Panc1 (cell line): ENCODE data around the gene CUTA. TPM values are rescaled to one million over a fixed set of nuclear protein-coding genes. Genes with fewer than 3 reads are reported as not detected.

Experiments
- ATAC-seq: fragments of 200-7000 bp; cut with Tn5 transposase; 2 replicates; pipeline ENCODE4 v1.9.1; 2020; ENCODE audit warnings: mild to moderate bottlenecking, moderate library complexity
- BruUV-seq: library from RNA; stranded (reverse); fragments of 400-500 nt; replicated peaks from 2 replicates; lab custom pipeline; 2021; lab: Mats Ljungman, UMichigan
- CTCF ChIA-PET: fragments of 300-600 bp; sonication (Branson Sonifier 250); formaldehyde crosslinking; loops from one replicate; lab custom pipeline; 2022; ENCODE audit warnings: antibody characterized with exemption; lab: Charles Lee
- POLR2A ChIA-PET: fragments of 300-600 bp; sonication (Branson Sonifier 250); formaldehyde crosslinking; loops from one replicate; lab custom pipeline; 2022; ENCODE audit warnings: antibody characterized with exemption; lab: Charles Lee
- DNase-seq: peaks from one replicate; pipeline ENCODE4 v3.0.0-alpha.2; 2010; ENCODE audit warnings: low read depth, low spot score
- H3K27ac ChIP-seq: 2 replicates; pipeline ENCODE4 v1.5.1; 2011; ENCODE audit warnings: mild to moderate bottlenecking, low read length, inconsistent platforms
- H3K27me3 ChIP-seq: fragments of 200-500 bp; sonication (Bioruptor generic); 2 replicates; pipeline ENCODE4 v1.6.0; 2014; ENCODE audit warnings: low read length, inconsistent platforms; ENCODE audit not compliant: control insufficient read depth, insufficient read depth
- H3K36me3 ChIP-seq: fragments of 200-500 bp; sonication (Bioruptor generic); 2 replicates; pipeline ENCODE4 v1.5.1; 2014; ENCODE audit warnings: inconsistent platforms, mild to moderate bottlenecking, low read length, moderate library complexity; ENCODE audit not compliant: control insufficient read depth, insufficient read depth
- H3K4me1 ChIP-seq: 2 replicates; pipeline ENCODE4 v1.5.1; 2011; ENCODE audit warnings: inconsistent platforms, mild to moderate bottlenecking, low read length, moderate library complexity; ENCODE audit not compliant: control insufficient read depth, insufficient read depth
- H3K4me3 ChIP-seq, 2 experiments: 2 replicates each; pipeline ENCODE4 v1.5.1; 2011 to 2012; ENCODE audit warnings: low read depth in 2 of 2, low read length in 2 of 2, mild to moderate bottlenecking in 2 of 2, inconsistent platforms in 1 of 2, moderate library complexity in 1 of 2
- H3K9me3 ChIP-seq: fragments of 200-500 bp; sonication (Bioruptor generic); 2 replicates; pipeline ENCODE4 v1.5.1; 2014; ENCODE audit warnings: low read depth, mild to moderate bottlenecking, inconsistent platforms, low read length, moderate library complexity; ENCODE audit not compliant: control insufficient read depth, insufficient read depth
- POLR2AphosphoS5 ChIP-seq: IDR thresholded peaks from 2 replicates; pipeline ENCODE4 v1.6.1; 2012; ENCODE audit warnings: mild to moderate bottlenecking, low read depth, low read length, moderate library complexity
- SIN3A ChIP-seq: IDR thresholded peaks from 2 replicates; pipeline ENCODE4 v1.6.1; 2012; ENCODE audit warnings: low read depth, mild to moderate bottlenecking, low read length, moderate library complexity, borderline replicate concordance; ENCODE audit not compliant: insufficient read depth
- TCF7L2 ChIP-seq: IDR thresholded peaks from 2 replicates; pipeline ENCODE4 v1.6.1; 2011; ENCODE audit warnings: mild to moderate bottlenecking, low read depth, low read length, inconsistent platforms
- in situ Hi-C: cut with HindIII; loops from 2 replicates; pipeline ENCODE4 v1.10.0; 2016; ENCODE audit warnings: low sequenced_read_pairs, low pct_unique_long_range_greater_than_20kb
- intact Hi-C: fragments of 100-400 bp; cut with micrococcal nuclease; formaldehyde crosslinking; loops from one replicate; pipeline ENCODE4 v1.10.0; 2022; ENCODE audit not compliant: unreplicated experiment
- total RNA-seq: library from RNA; stranded (reverse); gene quantifications from one replicate; pipeline ENCODE4 v1.2.1, GENCODE V29; 2021; ENCODE audit not compliant: unreplicated experiment
- TF ChIP-seq, protein P1 (sequence below), 2 experiments: IDR thresholded peaks; 2 replicates each; pipeline ENCODE4 v1.6.1; 2011 to 2012; ENCODE audit warnings: low read depth in 2 of 2, control low read depth in 1 of 2, low read length in 1 of 2, mild to moderate bottlenecking in 1 of 2, moderate library complexity in 1 of 2; ENCODE audit not compliant: insufficient read depth in 1 of 2
- TF ChIP-seq, protein P2 (sequence below): fragments of 450-650 bp; IDR thresholded peaks from 2 replicates; pipeline ENCODE4 v1.5.1; 2017; ENCODE audit warnings: mild to moderate bottlenecking

Gene CUTA
- total RNA-seq, 1 experiment from 2014 or later: 338 TPM

- POLR2A ChIA-PET: no interaction called here
- Histone ChIP-seq H3K27ac (no peak overlapping the region), H3K4me3 (no peak overlapping the region), H3K4me1 (peaks cover 5% of the 10 kb centered on the region; the same call in 1 of the 2 replicates), H3K27me3 (no peaks in the 10 kb centered on the region), H3K36me3 (no peaks in the 10 kb centered on the region), H3K9me3 (no peaks in the 10 kb centered on the region)
- CTCF ChIA-PET: no interaction called here
- no peak for ATAC-seq
- no TSS peak for BruUV-seq
- no peak for DNase-seq
- intact Hi-C loops: loop anchor here (10.0 kb wide), 1 partner anchor 116 kb away; no protein-coding TSS in a partner anchor
- TF ChIP-seq, protein P1, sequence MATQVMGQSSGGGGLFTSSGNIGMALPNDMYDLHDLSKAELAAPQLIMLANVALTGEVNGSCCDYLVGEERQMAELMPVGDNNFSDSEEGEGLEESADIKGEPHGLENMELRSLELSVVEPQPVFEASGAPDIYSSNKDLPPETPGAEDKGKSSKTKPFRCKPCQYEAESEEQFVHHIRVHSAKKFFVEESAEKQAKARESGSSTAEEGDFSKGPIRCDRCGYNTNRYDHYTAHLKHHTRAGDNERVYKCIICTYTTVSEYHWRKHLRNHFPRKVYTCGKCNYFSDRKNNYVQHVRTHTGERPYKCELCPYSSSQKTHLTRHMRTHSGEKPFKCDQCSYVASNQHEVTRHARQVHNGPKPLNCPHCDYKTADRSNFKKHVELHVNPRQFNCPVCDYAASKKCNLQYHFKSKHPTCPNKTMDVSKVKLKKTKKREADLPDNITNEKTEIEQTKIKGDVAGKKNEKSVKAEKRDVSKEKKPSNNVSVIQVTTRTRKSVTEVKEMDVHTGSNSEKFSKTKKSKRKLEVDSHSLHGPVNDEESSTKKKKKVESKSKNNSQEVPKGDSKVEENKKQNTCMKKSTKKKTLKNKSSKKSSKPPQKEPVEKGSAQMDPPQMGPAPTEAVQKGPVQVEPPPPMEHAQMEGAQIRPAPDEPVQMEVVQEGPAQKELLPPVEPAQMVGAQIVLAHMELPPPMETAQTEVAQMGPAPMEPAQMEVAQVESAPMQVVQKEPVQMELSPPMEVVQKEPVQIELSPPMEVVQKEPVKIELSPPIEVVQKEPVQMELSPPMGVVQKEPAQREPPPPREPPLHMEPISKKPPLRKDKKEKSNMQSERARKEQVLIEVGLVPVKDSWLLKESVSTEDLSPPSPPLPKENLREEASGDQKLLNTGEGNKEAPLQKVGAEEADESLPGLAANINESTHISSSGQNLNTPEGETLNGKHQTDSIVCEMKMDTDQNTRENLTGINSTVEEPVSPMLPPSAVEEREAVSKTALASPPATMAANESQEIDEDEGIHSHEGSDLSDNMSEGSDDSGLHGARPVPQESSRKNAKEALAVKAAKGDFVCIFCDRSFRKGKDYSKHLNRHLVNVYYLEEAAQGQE (IDR thresholded peaks at IDR 0.05; ENCODE audit: insufficient read depth in 1 of 2, low read depth in 2 of 2, low read length in 1 of 2): no peak
- TF ChIP-seq, protein P2, sequence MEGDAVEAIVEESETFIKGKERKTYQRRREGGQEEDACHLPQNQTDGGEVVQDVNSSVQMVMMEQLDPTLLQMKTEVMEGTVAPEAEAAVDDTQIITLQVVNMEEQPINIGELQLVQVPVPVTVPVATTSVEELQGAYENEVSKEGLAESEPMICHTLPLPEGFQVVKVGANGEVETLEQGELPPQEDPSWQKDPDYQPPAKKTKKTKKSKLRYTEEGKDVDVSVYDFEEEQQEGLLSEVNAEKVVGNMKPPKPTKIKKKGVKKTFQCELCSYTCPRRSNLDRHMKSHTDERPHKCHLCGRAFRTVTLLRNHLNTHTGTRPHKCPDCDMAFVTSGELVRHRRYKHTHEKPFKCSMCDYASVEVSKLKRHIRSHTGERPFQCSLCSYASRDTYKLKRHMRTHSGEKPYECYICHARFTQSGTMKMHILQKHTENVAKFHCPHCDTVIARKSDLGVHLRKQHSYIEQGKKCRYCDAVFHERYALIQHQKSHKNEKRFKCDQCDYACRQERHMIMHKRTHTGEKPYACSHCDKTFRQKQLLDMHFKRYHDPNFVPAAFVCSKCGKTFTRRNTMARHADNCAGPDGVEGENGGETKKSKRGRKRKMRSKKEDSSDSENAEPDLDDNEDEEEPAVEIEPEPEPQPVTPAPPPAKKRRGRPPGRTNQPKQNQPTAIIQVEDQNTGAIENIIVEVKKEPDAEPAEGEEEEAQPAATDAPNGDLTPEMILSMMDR: no peak
- TF ChIP-seq TCF7L2: no peak
- TF ChIP-seq SIN3A: no peak
- no peak for TF ChIP-seq POLR2AphosphoS5
- in situ Hi-C loops: no loop called here
These were observed 40.8 kb upstream of the CUTA start for GRCh38 chr6:33458676-33459075.

GRCh38 chr6:33456156-33456555 lies 38.2 kb upstream of the CUTA start:
- no peak for ATAC-seq
- CTCF ChIA-PET: no interaction called here
- DNase-seq: no peak
- no TSS peak for BruUV-seq
- TF ChIP-seq POLR2AphosphoS5 (no peak), SIN3A (no peak), TCF7L2 (no peak)
- TF ChIP-seq, protein P1 (IDR thresholded peaks at IDR 0.05; ENCODE audit: insufficient read depth in 1 of 2, low read depth in 2 of 2, low read length in 1 of 2): no peak
- TF ChIP-seq, protein P2: no peak
- intact Hi-C loops: loop anchor here (10.0 kb wide), 1 partner anchor 119 kb away; no protein-coding TSS in a partner anchor
- Histone ChIP-seq H3K36me3 (no peaks in the 10 kb centered on the region), H3K9me3 (no peaks in the 10 kb centered on the region), H3K27me3 (no peaks in the 10 kb centered on the region), H3K4me3 (no peak overlapping the region), H3K27ac (no peak overlapping the region), H3K4me1 (peaks cover 7% of the 10 kb centered on the region; the same call in 1 of the 2 replicates)
- POLR2A ChIA-PET: no interaction called here
- in situ Hi-C loops: no loop called here
